Panc1 (cell line): ENCODE measurements around the gene ZNF521. TPM values are rescaled to one million over a fixed set of nuclear protein-coding genes. Genes with fewer than 3 reads are reported as not detected.

Experiments
- ATAC-seq: fragments of 200-7000 bp; cut with Tn5 transposase; 2 replicates; pipeline ENCODE4 v1.9.1; 2020; ENCODE audit warnings: mild to moderate bottlenecking, moderate library complexity
- BruUV-seq: library from RNA; stranded (reverse); fragments of 400-500 nt; replicated peaks from 2 replicates; lab custom pipeline; 2021; lab: Mats Ljungman, UMichigan
- CTCF ChIA-PET: fragments of 300-600 bp; sonication (Branson Sonifier 250); formaldehyde crosslinking; loops from one replicate; lab custom pipeline; 2022; ENCODE audit warnings: antibody characterized with exemption; lab: Charles Lee
- POLR2A ChIA-PET: fragments of 300-600 bp; sonication (Branson Sonifier 250); formaldehyde crosslinking; loops from one replicate; lab custom pipeline; 2022; ENCODE audit warnings: antibody characterized with exemption; lab: Charles Lee
- DNase-seq: peaks from one replicate; pipeline ENCODE4 v3.0.0-alpha.2; 2010; ENCODE audit warnings: low read depth, low spot score
- H3K27ac ChIP-seq: 2 replicates; pipeline ENCODE4 v1.5.1; 2011; ENCODE audit warnings: mild to moderate bottlenecking, low read length, inconsistent platforms
- H3K27me3 ChIP-seq: fragments of 200-500 bp; sonication (Bioruptor generic); 2 replicates; pipeline ENCODE4 v1.6.0; 2014; ENCODE audit warnings: low read length, inconsistent platforms; ENCODE audit not compliant: control insufficient read depth, insufficient read depth
- H3K36me3 ChIP-seq: fragments of 200-500 bp; sonication (Bioruptor generic); 2 replicates; pipeline ENCODE4 v1.5.1; 2014; ENCODE audit warnings: inconsistent platforms, mild to moderate bottlenecking, low read length, moderate library complexity; ENCODE audit not compliant: control insufficient read depth, insufficient read depth
- H3K4me1 ChIP-seq: 2 replicates; pipeline ENCODE4 v1.5.1; 2011; ENCODE audit warnings: inconsistent platforms, mild to moderate bottlenecking, low read length, moderate library complexity; ENCODE audit not compliant: control insufficient read depth, insufficient read depth
- H3K4me3 ChIP-seq, 2 experiments: 2 replicates each; pipeline ENCODE4 v1.5.1; 2011 to 2012; ENCODE audit warnings: low read depth in 2 of 2, low read length in 2 of 2, mild to moderate bottlenecking in 2 of 2, inconsistent platforms in 1 of 2, moderate library complexity in 1 of 2
- H3K9me3 ChIP-seq: fragments of 200-500 bp; sonication (Bioruptor generic); 2 replicates; pipeline ENCODE4 v1.5.1; 2014; ENCODE audit warnings: low read depth, mild to moderate bottlenecking, inconsistent platforms, low read length, moderate library complexity; ENCODE audit not compliant: control insufficient read depth, insufficient read depth
- CTCF ChIP-seq: fragments of 450-650 bp; IDR thresholded peaks from 2 replicates; pipeline ENCODE4 v1.5.1; 2017; ENCODE audit warnings: mild to moderate bottlenecking
- POLR2AphosphoS5 ChIP-seq: IDR thresholded peaks from 2 replicates; pipeline ENCODE4 v1.6.1; 2012; ENCODE audit warnings: mild to moderate bottlenecking, low read depth, low read length, moderate library complexity
- REST ChIP-seq, 2 experiments: IDR thresholded peaks; 2 replicates each; pipeline ENCODE4 v1.6.1; 2011 to 2012; ENCODE audit warnings: low read depth in 2 of 2, control low read depth in 1 of 2, low read length in 1 of 2, mild to moderate bottlenecking in 1 of 2, moderate library complexity in 1 of 2; ENCODE audit not compliant: insufficient read depth in 1 of 2
- SIN3A ChIP-seq: IDR thresholded peaks from 2 replicates; pipeline ENCODE4 v1.6.1; 2012; ENCODE audit warnings: low read depth, mild to moderate bottlenecking, low read length, moderate library complexity, borderline replicate concordance; ENCODE audit not compliant: insufficient read depth
- TCF7L2 ChIP-seq: IDR thresholded peaks from 2 replicates; pipeline ENCODE4 v1.6.1; 2011; ENCODE audit warnings: mild to moderate bottlenecking, low read depth, low read length, inconsistent platforms
- in situ Hi-C: cut with HindIII; loops from 2 replicates; pipeline ENCODE4 v1.10.0; 2016; ENCODE audit warnings: low sequenced_read_pairs, low pct_unique_long_range_greater_than_20kb
- intact Hi-C: fragments of 100-400 bp; cut with micrococcal nuclease; formaldehyde crosslinking; loops from one replicate; pipeline ENCODE4 v1.10.0; 2022; ENCODE audit not compliant: unreplicated experiment
- total RNA-seq: library from RNA; stranded (reverse); gene quantifications from one replicate; pipeline ENCODE4 v1.2.1, GENCODE V29; 2021; ENCODE audit not compliant: unreplicated experiment

Gene ZNF521
- total RNA-seq, 1 experiment from 2014 or later = 0.15 TPM

DNA sequence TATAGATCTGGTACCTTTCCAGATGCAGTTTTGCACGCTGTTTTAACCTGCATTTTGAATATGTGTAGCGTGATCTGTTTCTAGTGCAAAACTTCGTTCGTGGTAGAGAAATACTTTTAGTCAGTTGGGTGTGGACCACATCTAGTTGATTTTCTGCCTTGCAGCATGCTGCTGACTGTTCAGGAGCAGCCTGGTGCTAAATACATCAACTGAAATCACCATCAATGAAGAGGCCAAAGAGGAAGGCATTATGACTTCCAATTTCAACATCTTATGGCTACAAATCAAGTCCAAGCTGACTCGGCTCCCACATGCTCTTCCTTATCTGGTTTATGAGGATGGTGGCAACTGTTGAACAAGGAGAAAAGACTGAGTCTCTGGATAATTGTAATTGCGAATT, 298.5 kb downstream of the ZNF521 start:
- no peak for ATAC-seq
- TF ChIP-seq CTCF (no peak), POLR2AphosphoS5 (no peak), REST (IDR thresholded peaks at IDR 0.05; ENCODE audit: insufficient read depth in 1 of 2, low read depth in 2 of 2, low read length in 1 of 2) (no peak), TCF7L2 (no peak), SIN3A (no peak)
- intact Hi-C loops = no loop called here

GRCh38 chr18:25052511-25052921, 299.4 kb downstream of the ZNF521 start:
- no peaks in the 10 kb centered on the region for H3K9me3 ChIP-seq
- H3K27me3 ChIP-seq = no peaks in the 10 kb centered on the region; the same call in 1 of the 2 replicates
- no TSS peak for BruUV-seq
- ChIA-PET POLR2A (no interaction called here), CTCF (no interaction called here)
- H3K27ac ChIP-seq = no peak overlapping the region
- intact Hi-C loops = no loop called here
- no peak overlapping the region for H3K4me3 ChIP-seq
- in situ Hi-C loops = no loop called here
- no peaks in the 10 kb centered on the region for H3K4me1 ChIP-seq
- no peaks in the 10 kb centered on the region for H3K36me3 ChIP-seq
- ATAC-seq = no peak
- TF ChIP-seq TCF7L2 = no peak
- TF ChIP-seq CTCF = no peak
- no peak for TF ChIP-seq POLR2AphosphoS5
- no peak for TF ChIP-seq SIN3A
- TF ChIP-seq REST (IDR thresholded peaks at IDR 0.05; ENCODE audit: insufficient read depth in 1 of 2, low read depth in 2 of 2, low read length in 1 of 2) = no peak
- DNase-seq = no peak

More for the DNA sequence above, 298.5 kb downstream of the ZNF521 start:
- Histone ChIP-seq H3K4me3 (no peak overlapping the region), H3K9me3 (no peaks in the 10 kb centered on the region), H3K27me3 (no peaks in the 10 kb centered on the region; the same call in 1 of the 2 replicates), H3K36me3 (no peaks in the 10 kb centered on the region), H3K27ac (no peak overlapping the region), H3K4me1 (no peaks in the 10 kb centered on the region)
- CTCF ChIA-PET = no interaction called here
- BruUV-seq = no TSS peak
- in situ Hi-C loops = no loop called here
- POLR2A ChIA-PET = no interaction called here
- no peak for DNase-seq
